SH-SY5Y (cell line): Measurements from ENCODE around the gene FARP2.

ENCODE experiments used
- GATA2 ChIP-seq: IDR thresholded peaks from 2 replicates; pipeline ENCODE4 v1.6.1; 2011; ENCODE audit warnings: mild to moderate bottlenecking, low read depth, low read length
- GATA3 ChIP-seq: IDR thresholded peaks from 2 replicates; pipeline ENCODE4 v1.6.1; 2011; ENCODE audit warnings: low read depth, mild to moderate bottlenecking, low read length, moderate library complexity

GRCh38 chr2:241422350-241422749 lies 66.3 kb downstream of the FARP2 start:
- TF ChIP-seq GATA2 (no peak), GATA3 (no peak)
